NB4 (cell line): ENCODE results near the gene ARHGAP12.
"Not testable (repeated sequence)": the region's sequence is repeated elsewhere in the genome, so short reads cannot be mapped to it uniquely, and the experiment has no call there.

Source experiments
- DNase-seq: peaks from one replicate; pipeline ENCODE4 v3.0.0; 2010; ENCODE audit warnings: low read depth
- H3K4me3 ChIP-seq: one replicate; pipeline ENCODE4 v1.5.1; 2011; ENCODE audit warnings: mild to moderate bottlenecking, low read depth, low read length, moderate library complexity
- CTCF ChIP-seq: IDR thresholded peaks from one replicate; pipeline ENCODE4 v1.5.1; 2012; ENCODE audit warnings: low read depth, low read length
- MYC ChIP-seq: IDR thresholded peaks from 2 replicates; pipeline ENCODE4 v1.6.1; 2011; ENCODE audit warnings: low read depth, low read length
- POLR2A ChIP-seq: IDR thresholded peaks from 2 replicates; pipeline ENCODE4 v1.6.1; 2011; ENCODE audit warnings: mild to moderate bottlenecking; ENCODE audit not compliant: insufficient read length; ENCODE audit errors: extremely low read depth
- TF ChIP-seq, protein P1 (sequence below): IDR thresholded peaks from 2 replicates; pipeline ENCODE4 v1.6.1; 2011; ENCODE audit warnings: low read depth, low read length

The ARHGAP12 gene

GRCh38 chr10:31972519-31973041 is 43.9 kb upstream of the ARHGAP12 start:
- DNase-seq: peak; percentile 78
- no peak overlapping the region for H3K4me3 ChIP-seq
- TF ChIP-seq POLR2A (no peak), CTCF (no peak)

DNA sequence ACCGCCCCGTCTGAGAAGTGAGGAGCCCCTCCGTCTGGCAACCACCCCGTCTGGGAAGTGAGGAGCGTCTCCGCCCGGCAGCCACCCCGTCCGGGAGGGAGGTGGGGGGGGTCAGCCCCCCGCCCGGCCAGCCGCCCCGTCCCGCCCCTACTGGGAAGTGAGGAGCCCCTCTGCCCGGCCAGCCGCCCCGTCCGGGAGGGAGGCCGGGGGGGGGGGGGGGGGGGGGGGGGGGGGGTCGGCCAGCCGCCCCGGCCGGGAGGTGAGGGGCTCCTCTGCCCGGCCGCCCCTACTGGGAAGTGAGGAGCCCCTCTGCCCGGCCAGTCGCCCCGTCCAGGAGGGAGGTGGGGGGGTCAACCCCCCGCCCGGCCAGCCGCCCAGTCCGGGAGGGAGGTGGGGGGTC is 41.2 kb upstream of the ARHGAP12 start:
- peak; percentile 26 for DNase-seq
- H3K4me3 ChIP-seq: not testable (repeated sequence)

GRCh38 chr10:31963589-31963980 is 35.0 kb upstream of the ARHGAP12 start:
- H3K4me3 ChIP-seq: no peak overlapping the region
- TF ChIP-seq MYC (no peak), CTCF (no peak), POLR2A (no peak)
- TF ChIP-seq, protein P1, sequence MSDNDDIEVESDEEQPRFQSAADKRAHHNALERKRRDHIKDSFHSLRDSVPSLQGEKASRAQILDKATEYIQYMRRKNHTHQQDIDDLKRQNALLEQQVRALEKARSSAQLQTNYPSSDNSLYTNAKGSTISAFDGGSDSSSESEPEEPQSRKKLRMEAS: no peak
- no peak for DNase-seq

- TF ChIP-seq POLR2A (no peak), CTCF (no peak), MYC (no peak)
- TF ChIP-seq, protein P1: no peak
- DNase-seq: no peak
- H3K4me3 ChIP-seq: no peak overlapping the region
Observed at GRCh38 chr10:31962826-31963588, 34.4 kb upstream of the ARHGAP12 start.

GRCh38 chr10:31961277-31962074 is 32.8 kb upstream of the ARHGAP12 start:
- TF ChIP-seq, protein P1: no peak
- peak; percentile 92 for DNase-seq
- peak overlapping the region; percentile 36 for H3K4me3 ChIP-seq

- DNase-seq: peak; percentile 69
- TF ChIP-seq MYC: no peak
- TF ChIP-seq CTCF: no peak
- TF ChIP-seq, protein P1: no peak
- no peak for TF ChIP-seq POLR2A
- H3K4me3 ChIP-seq: no peak overlapping the region
Observed at GRCh38 chr10:31959461-31960173, 31.0 kb upstream of the ARHGAP12 start.
